Effector memory CD8-positive, alpha-beta T cell (primary cell): Measurements from ENCODE around the gene DDX5.
"Not testable (repeated sequence)": the region's sequence is repeated elsewhere in the genome, so short reads cannot be mapped to it uniquely, and the experiment has no call there.

Experiments
- ATAC-seq: fragments of 150-1000 bp; cut with Tn5 transposase; replicated peaks from 2 replicates; pipeline ENCODE4 v1.10.0; 2021; ENCODE audit warnings: mild to moderate bottlenecking, moderate library complexity
- DNase-seq, 3 experiments: peaks; one replicate each; pipeline ENCODE4 v3.0.0; 2021
- H3K27ac Mint-ChIP-seq, 2 donors: one replicate each; pipeline ENCODE4 v1.8.0; 2022; ENCODE audit warnings: mild to moderate bottlenecking in 2 of 2, mixed read lengths in 2 of 2, moderate library complexity in 2 of 2
- H3K27me3 Mint-ChIP-seq, 2 donors: one replicate each; pipeline ENCODE4 v1.8.0; 2022; ENCODE audit warnings: mixed read lengths in 2 of 2
- H3K36me3 Mint-ChIP-seq: one replicate; pipeline ENCODE4 v1.8.0; 2022; ENCODE audit warnings: mild to moderate bottlenecking, moderate library complexity, mixed read lengths; ENCODE audit not compliant: insufficient read depth
- H3K4me1 Mint-ChIP-seq, 2 donors: one replicate each; pipeline ENCODE4 v1.8.0; 2022; ENCODE audit warnings: low read depth in 2 of 2, mixed read lengths in 2 of 2
- H3K4me3 Mint-ChIP-seq, 2 donors: one replicate each; pipeline ENCODE4 v1.8.0; 2022; ENCODE audit warnings: mild to moderate bottlenecking in 2 of 2, mixed read lengths in 2 of 2, moderate library complexity in 2 of 2
- H3K9me3 Mint-ChIP-seq, 2 donors: one replicate each; pipeline ENCODE4 v1.8.0; 2022; ENCODE audit warnings: mixed read lengths in 2 of 2

DDX5 gene

DNA sequence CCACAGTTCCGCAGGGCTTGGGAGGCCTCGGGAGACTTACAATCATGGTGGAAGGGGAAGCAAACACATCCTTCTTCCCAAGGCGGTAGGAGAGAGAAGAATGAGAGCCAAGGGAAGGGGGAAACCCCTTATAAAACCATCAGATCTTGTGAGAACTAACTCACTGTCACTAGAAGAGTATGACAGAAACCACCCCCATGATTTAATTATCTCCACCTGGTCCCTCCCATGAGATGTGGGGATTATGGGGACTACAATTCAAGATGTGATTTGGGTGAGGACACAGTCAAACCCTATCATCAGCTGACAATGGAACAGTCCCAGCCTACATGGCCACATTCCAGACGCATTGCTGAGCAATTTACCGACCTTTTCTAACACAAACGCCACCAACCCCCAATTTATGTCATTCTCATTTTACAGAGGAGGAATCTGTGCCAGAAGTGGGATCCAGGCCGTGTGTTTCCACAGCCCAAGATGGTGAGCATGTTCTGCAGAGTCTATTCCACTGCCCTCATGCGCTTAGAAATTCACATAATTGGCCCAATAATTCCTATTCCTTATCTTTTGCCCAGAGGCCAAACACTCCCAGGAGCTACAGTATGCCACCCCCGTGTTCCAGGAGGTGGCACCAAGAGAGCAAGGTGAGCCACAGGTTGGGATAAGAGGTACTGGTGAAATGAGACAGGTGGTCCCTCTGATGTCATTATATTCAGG is 39.9 kb downstream of the DDX5 start:
- Mint-ChIP-seq H3K27me3 (peaks cover 19 to 21% of the 10 kb centered on the region in 2 donors), H3K9me3 (no peaks in the 10 kb centered on the region), H3K4me3 (no peak overlapping the region), H3K4me1 (no peaks in the 10 kb centered on the region), H3K36me3 (peaks cover 4% of the 10 kb centered on the region), H3K27ac (no peak overlapping the region)
- no peak for ATAC-seq
- DNase-seq: no peak

GRCh38 chr17:64461788-64462187 is 44.3 kb downstream of the DDX5 start:
- no peak overlapping the region for H3K4me3 Mint-ChIP-seq
- H3K27me3 Mint-ChIP-seq: peaks cover 17 to 19% of the 10 kb centered on the region in 2 donors
- no peak overlapping the region for H3K27ac Mint-ChIP-seq
- H3K4me1 Mint-ChIP-seq: peaks cover 0 to 3% of the 10 kb centered on the region in 2 donors
- ATAC-seq (no peak), DNase-seq (no peak)
- H3K9me3 Mint-ChIP-seq: no peaks in the 10 kb centered on the region
- H3K36me3 Mint-ChIP-seq: no peaks in the 10 kb centered on the region

DNA sequence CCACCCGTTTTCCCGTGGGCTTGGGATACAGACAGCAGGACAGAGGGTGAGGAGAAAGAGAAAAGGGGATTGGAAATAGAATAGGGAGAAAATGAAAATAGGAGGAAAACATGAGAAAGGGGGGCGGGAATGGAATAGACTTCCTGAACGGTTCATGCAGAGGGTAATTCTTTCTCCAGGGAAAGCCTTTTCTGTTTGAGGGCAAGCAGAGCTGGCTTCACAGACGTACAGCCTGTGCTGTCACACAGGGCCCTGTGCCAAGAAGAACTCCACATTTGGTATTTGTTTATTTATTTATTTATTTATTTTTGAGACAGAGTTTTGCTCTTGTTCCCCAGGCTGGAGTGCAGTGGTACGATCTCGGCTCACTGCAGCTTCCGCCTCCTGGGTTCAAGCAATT is 45.1 kb downstream of the DDX5 start:
- no peak for ATAC-seq

GRCh38 chr17:64459818-64460217 is 46.3 kb downstream of the DDX5 start:
- H3K27ac Mint-ChIP-seq, H3K9me3 Mint-ChIP-seq, DNase-seq, H3K36me3 Mint-ChIP-seq, ATAC-seq, H3K27me3 Mint-ChIP-seq, H3K4me1 Mint-ChIP-seq, H3K4me3 Mint-ChIP-seq: not testable (repeated sequence)

More for the DNA sequence above, 45.1 kb downstream of the DDX5 start:
- DNase-seq: no peak
- Mint-ChIP-seq H3K9me3 (no peaks in the 10 kb centered on the region), H3K4me1 (peaks cover 2 to 7% of the 10 kb centered on the region in 2 donors), H3K27ac (no peak overlapping the region), H3K4me3 (no peak overlapping the region), H3K27me3 (peaks cover 9 to 15% of the 10 kb centered on the region in 2 donors), H3K36me3 (no peaks in the 10 kb centered on the region)

- Mint-ChIP-seq H3K9me3 (no peaks in the 10 kb centered on the region), H3K27ac (peak overlapping the region in 1 of 2 donors; percentile 51), H3K27me3 (peaks cover 0 to 9% of the 10 kb centered on the region in 2 donors), H3K36me3 (no peaks in the 10 kb centered on the region), H3K4me3 (no peak overlapping the region), H3K4me1 (peaks cover 2 to 7% of the 10 kb centered on the region in 2 donors)
- ATAC-seq: no peak
- DNase-seq: no peak
These were observed 46.8 kb downstream of the DDX5 start for GRCh38 chr17:64459284-64459747.

GRCh38 chr17:64458756-64459155 is 47.3 kb downstream of the DDX5 start:
- Mint-ChIP-seq H3K27ac (peak overlapping the region; percentile 51 to 84), H3K27me3 (peaks cover 0 to 9% of the 10 kb centered on the region in 2 donors), H3K9me3 (no peaks in the 10 kb centered on the region), H3K4me1 (peaks cover 2 to 7% of the 10 kb centered on the region in 2 donors), H3K4me3 (no peak overlapping the region), H3K36me3 (no peaks in the 10 kb centered on the region)
- ATAC-seq (no peak), DNase-seq (no peak)

DNA sequence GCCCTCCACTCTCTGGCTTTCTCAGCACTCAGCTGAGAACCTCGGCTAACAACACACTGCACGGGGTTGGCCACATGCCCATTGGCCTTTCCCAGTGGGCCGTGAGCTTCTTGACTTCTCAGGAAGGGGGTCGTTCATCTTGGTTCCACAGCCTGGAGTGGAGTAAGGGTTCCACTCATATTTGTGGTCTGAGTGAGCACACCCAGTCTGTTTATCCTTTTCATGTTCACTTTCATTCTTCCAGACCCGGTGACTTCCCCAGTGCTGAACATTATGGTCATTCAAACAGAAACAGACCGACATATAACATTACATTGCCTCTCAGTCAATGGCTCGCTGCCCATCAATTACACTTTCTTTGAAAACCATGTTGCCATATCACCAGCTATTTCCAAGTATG is 48.9 kb downstream of the DDX5 start:
- ATAC-seq (no peak), DNase-seq (no peak)
- Mint-ChIP-seq H3K27me3 (peaks cover 0 to 9% of the 10 kb centered on the region in 2 donors), H3K27ac (peak overlapping the region; percentile 41 to 53), H3K4me1 (peaks cover 2 to 7% of the 10 kb centered on the region in 2 donors), H3K36me3 (no peaks in the 10 kb centered on the region), H3K9me3 (no peaks in the 10 kb centered on the region), H3K4me3 (no peak overlapping the region)

GRCh38 chr17:64455993-64456885 is 49.9 kb downstream of the DDX5 start:
- ATAC-seq (peak; percentile 52), DNase-seq (no peak)
- peak overlapping the region in 1 of 2 donors; percentile 17 for H3K4me3 Mint-ChIP-seq
- peaks cover 0 to under 1% of the 10 kb centered on the region in 2 donors for H3K27me3 Mint-ChIP-seq
- H3K4me1 Mint-ChIP-seq: peaks cover 2 to 7% of the 10 kb centered on the region in 2 donors
- H3K9me3 Mint-ChIP-seq: no peaks in the 10 kb centered on the region
- H3K27ac Mint-ChIP-seq: peak overlapping the region; percentile 53 to 91
- H3K36me3 Mint-ChIP-seq: no peaks in the 10 kb centered on the region

GRCh38 chr17:64449545-64449944 is 56.5 kb downstream of the DDX5 start:
- no peak overlapping the region for H3K4me3 Mint-ChIP-seq

DNA sequence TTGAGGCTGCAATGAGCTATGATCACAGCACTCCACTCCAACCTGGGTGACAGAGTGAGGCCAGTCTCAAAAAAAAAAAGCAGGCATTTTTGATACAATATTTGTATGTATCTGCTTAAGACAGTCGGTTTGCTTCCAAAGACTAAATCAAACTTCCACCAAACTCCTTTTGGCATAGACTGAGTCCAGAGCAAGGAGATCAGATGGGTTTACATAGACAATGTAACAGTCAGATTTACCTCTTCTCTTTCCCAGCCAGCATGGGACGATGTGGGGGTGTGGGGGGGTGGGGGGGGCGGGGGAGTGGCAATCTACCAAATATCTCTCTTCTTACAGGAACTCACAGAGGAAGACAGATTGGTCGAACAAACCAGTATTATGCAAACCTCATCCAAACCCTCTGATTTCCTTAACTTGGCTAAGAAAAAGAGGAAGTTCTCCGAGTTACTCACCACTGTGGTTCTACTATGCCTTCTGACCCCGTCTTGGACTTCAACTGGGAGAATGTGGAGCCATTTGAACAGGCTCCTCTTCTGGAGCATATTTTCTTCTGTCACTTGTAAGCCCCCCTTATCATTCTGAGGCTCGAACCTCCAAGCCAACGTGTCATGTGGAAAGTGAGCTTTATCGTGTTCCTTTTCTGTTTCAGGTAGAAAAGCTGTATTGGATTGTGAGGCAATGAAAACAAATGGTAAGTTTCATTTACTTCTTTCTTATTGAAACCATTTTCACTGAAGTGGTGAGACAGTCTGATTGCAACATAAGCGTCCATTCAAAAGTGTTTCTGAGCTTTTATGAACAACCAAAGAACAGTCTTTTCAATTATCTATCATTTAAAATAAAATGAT is 57.2 kb downstream of the DDX5 start, which contains the start of gene MILR1:
TSS of gene MILR1 (plus strand) at position 451 of the 848 bp plus-strand sequence. CDS start at position 505, 54 bp downstream.
- Mint-ChIP-seq H3K4me1 (peaks cover 0 to 4% of the 10 kb centered on the region in 2 donors), H3K27ac (peak within 1 kb of the TSS in 1 of 2 donors; percentile 71), H3K36me3 (peaks cover 4% of the 10 kb centered on the region), H3K4me3 (peak within 1 kb of the TSS in 1 of 2 donors; percentile 27), H3K9me3 (no peaks in the 10 kb centered on the region), H3K27me3 (no peaks in the 10 kb centered on the region)
- DNase-seq: no peak
- peak; percentile 60 for ATAC-seq

More at GRCh38 chr17:64449545-64449944, 56.5 kb downstream of the DDX5 start:
- ATAC-seq (no peak), DNase-seq (no peak)
- no peak overlapping the region for H3K27ac Mint-ChIP-seq
- H3K27me3 Mint-ChIP-seq: no peaks in the 10 kb centered on the region
- H3K36me3 Mint-ChIP-seq: peaks cover 4% of the 10 kb centered on the region
- H3K9me3 Mint-ChIP-seq: no peaks in the 10 kb centered on the region
- H3K4me1 Mint-ChIP-seq: peaks cover 0 to 4% of the 10 kb centered on the region in 2 donors
